ENCODE measurements around the gene STARD10.
A peak's percentile ranks its signal among the peaks of the same experiment; 100 is the strongest.
"Not testable (repeated sequence)": the region's sequence is repeated elsewhere in the genome, so short reads cannot be mapped to it uniquely, and the experiment has no call there.

The STARD10 gene

DNA sequence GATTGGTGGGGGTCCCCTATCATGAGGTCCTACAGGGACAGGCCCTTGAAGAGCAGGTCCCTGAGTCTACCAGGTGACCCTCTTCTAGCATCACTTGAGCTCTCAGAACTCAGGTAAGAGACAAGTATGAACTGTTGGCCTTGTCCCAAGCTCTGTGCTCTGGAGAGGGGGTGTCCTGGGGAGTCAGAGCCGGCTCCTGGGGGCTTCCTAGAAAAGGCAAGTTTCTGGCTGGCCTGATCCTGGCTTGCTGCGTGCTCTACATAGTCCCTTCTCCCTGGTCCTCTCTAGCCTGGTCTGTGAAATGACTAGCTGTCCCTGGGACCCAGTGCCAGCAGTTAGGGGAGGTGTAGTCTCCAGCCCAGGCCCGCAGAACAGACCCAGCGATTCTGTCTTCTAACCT is 31.8 kb upstream of the STARD10 start:
- no peak for DNase-seq

DNA sequence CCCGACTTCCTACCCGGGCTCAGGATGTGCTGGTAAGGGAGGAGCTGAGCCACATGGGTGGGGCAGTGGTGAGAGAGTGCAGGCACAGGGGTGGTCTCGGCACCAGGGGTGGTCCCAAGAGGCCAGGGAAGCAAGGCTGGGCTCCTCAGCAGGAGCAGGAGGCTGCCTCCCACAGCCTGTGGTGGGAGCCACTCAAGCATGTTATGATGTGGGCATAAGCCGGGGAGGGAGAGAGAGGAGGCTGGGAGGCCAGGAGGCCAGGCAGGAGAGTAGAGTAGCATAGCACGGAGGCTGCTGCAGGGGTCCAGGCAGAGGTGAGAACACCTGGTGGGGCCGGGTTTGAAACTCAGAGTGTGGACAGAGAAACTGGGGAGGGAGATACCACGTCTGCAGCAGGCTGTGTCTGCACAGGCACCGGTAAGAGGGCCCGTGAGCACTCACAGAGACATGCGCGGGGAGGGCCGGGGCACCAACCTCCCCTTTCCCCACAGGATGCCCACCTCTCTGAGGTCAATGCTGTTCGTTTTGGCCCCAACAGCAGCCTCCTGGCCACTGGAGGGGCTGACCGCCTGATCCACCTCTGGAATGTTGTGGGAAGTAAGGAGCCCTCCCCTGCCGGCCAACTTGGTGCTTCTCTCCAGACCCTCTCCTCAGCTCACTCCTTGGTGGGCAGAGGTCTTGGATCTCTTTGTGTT is 31.1 kb upstream of the STARD10 start:
- DNase-seq: no peak

DNA sequence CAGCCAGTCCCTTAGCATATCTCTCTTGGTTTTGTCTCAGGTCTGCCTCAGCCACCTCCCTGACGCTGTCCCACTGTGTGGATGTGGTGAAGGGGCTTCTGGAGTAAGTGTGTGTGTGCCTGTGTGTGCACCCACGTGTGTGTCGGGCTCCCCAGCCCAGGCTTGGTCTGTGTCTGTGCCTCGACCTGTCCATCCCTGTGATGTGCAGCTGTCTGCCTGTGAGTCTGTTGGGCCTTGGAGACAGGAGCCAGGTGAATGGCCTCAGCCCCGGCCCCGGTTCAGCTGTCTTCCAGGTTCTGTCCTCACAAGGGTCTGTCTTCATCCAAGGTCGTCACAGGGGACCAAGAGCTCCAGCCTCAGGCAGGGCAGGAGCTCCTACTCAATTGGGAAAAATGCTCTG is 30.2 kb upstream of the STARD10 start:
- DNase-seq: no peak

DNA sequence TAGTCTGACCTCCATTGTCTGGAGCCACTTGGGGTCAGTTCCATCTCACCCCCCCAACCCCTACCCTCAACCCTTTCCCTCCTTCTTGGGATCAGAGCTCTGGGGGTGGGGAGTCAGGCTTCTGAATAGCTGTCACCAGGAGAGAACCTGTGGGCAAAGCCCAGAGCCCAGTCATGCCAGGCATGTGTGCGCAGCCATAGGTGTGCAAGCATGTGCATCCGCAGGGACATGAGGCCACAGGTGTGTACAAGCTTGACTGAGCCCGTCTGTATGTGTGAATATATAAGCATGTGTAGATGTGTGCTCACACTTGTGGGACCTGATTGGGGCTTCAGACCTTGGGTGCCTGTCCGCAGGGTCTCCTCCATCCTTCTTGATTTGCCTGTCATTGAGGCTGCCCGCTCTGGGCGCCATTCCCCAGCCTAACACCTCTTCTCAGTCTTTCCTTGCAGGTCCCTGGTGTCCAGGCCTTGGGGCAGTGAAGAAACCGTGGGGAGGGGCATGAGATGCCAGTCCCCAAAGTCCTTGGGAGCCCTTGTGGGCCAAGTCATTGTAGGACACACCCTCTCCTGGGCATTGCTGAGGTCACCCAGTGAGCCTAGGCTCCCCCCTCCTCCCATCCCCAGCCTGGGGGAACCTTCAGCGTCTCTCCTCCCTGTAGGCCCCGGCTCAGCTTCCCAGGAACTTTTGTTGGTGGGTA is 29.4 kb upstream of the STARD10 start:
- no peak for DNase-seq

DNA sequence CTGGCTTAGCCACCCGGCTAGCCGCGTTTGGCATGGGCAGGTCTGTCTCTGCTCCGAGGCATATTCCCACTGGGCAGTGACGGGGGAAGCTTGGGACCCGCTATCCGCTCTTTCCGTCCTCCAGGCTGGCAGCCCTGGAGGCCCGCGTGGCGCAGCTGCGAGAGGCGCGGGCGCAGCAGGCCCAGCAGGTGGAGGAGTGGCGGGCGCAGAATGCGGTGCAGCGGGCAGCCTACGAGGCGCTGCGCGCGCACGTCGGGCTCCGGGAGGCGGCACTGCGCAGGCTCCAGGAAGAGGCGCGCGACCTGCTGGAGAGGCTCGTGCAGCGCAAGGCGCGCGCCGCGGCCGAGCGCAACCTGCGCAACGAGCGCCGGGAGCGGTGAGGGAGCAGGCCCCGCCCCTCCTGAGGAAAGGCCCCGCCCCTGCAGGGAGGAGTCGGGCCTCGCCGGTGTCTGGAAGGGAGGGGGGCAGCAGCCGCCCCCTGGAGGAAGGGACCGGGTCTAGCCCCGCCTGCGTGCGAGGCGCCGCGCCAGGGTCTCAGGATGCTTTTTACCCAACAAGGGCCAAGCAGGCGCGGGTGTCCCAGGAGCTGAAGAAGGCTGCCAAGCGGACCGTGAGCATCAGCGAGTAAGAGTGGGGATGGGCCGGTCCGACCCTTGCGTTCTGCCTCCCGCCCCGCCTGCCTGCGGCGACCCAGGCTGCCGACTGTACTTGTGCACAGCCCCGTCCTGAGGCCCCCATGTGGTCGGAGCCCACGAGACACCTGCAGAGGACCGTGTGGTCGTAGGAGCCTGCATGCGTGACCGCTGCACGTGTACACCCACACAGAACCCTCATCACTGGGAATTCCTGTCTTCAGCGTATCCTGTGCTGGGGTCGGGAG is 28.3 kb upstream of the STARD10 start:
- peak; percentile 88 for DNase-seq

DNA sequence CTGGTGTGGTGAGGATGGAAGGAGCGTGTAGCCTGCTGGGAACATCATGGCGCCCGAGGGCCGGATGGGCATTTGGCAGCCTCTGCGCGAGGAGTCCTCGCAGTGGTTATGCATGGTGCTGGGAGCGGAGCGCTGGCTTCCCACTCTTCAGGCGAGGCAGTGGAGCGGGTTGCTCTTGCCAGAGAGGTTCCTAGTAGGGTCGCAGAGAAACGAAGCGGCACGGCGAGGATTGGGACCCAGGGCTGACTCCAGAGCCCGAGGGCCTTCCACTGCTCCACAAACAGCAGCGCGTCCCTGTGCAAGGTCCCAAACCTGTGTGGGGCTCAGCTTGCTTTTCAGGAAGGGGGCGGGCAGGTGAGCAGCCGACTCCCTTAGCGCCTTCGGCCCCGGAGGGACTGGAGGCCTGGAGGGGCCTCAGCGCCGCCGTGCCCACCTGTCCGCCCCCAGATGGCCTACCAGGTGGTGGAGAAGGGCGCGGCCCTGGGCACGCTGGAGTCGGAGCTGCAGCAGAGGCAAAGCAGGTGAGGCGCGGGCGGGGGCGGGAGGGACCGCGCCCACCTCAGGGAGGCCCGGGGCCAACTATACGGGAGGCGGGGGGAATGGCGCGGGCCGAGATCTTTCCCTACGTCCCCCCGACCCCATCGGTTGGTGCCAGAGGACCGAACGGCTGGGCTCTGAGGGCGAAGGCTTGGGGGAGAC is 27.5 kb upstream of the STARD10 start:
- DNase-seq: no peak

DNA sequence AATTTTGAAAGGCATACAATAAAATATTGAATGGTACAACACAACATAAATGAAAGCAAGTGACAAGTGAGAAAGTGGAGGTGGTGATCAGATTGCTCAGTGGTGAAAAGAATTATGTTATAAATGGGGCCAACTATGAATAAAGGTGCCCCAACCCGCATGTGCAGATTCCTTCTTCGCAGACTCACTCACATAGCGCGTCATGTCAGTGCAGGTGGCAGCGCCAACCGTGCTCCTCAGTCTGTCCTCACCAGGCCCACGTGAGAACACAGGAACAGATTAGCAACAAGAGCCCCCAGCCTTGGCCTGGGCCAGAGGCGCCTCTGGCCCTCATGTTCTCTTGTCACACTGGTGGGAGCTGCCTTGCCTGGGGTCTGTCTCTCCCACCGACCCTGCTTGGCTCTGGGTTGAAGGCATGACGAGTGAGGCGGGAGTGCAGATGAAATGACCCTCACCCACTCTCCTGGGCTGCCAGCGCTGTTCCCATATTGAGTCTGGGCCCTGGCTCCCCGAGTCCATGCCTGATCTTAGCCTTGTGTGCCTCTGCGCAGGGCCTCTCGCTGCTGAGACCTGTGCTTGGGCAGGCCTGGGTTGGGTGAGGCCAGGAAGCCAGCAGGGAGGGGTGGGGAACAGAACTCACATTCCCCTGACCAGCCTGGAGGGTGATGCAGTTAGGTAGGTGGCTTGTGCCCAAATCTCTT is 26.7 kb upstream of the STARD10 start:
- DNase-seq: no peak

DNA sequence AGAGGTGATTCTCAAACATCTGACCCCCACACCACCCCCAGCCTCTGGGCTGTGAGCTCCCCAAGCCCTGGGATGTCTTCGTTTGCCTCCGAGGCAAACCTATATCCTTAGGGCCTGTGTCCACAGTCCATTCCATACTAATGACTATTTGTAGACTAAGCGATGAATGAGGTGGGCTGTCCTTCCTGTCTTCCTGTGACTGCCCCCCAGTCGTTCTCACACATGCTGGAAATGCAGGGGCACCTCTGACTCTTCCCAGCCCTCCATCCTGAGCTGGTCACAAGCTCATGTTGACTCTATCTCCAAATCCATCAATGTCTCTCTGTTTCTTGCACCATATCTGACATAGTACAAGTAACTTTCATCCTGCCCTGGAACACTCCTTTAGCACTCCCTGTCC is 25.1 kb upstream of the STARD10 start:
- DNase-seq: no peak

DNA sequence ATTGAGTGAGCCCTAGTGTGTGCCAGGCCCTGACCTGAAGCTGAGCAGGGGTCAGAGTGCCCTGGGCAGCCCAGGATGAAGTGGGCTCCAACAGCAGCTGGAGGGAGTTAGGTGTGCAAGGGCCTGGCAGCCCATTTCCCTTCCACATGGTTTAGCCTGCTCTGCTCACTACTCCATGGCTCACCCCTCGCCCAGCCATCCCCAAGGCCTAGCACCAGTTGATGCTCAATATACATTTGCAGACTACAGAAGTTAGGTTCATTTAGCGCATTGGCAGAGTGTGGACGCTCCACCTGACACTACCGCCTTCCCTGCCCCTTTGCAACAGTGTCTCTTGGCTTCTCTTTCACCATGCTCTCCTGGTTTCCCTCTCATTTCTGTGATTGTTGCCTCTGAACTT is 24.1 kb upstream of the STARD10 start:
- no peak for DNase-seq

DNA sequence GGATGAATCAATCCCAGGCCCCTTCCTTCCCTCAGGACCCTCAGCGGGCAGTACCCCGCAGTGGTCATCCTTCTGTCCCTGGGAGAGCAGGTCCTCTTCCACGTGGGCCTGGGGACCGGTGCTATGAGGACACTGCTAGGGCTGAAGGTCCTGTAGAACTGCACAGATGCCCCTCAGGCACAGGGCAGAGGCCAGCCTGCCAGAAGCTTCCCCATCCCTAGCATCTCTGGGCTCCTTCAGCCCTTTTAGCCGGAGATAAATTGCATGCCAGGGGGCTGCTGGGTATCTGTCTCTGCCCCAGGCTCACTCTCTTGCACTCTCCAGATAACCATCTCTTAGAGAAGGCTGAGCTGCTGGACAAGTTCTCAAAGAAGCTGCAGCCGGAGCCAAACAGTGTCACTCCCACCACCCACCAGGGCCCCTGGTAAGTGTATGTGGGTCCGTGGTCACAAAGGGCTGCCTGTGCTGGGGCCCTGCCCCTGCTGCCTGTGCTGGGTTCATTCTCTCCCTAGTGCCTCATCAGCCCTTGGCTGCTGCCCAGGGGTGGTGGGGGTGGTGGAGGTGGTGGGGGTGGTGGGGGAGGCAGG is 22.6 kb upstream of the STARD10 start:
- DNase-seq: no peak

DNA sequence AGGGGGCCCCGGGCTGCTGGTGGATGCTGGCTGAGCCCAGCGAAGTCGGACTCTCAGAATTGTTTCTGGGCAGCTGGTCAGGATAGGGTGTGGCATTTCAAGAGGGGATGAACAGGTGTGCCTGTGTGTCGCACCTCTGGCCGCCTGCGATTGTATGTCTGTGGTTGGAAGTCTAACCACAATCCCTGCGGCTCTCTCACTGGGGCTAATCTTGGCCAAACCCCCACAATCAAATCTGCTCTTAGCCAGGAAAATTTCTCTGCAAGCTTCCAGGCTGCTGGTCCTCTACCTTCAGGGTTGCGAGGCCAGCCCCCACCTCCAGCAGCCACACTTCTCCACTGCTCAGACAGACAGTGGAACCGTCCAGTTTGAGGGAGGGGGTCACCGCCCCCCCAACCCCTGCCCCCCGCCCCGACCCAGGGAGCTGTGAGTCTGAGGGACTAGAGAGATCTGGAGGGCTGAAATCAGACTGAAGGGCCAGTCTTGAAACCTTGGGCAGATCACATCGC is 21.3 kb upstream of the STARD10 start:
- no peak for DNase-seq

DNA sequence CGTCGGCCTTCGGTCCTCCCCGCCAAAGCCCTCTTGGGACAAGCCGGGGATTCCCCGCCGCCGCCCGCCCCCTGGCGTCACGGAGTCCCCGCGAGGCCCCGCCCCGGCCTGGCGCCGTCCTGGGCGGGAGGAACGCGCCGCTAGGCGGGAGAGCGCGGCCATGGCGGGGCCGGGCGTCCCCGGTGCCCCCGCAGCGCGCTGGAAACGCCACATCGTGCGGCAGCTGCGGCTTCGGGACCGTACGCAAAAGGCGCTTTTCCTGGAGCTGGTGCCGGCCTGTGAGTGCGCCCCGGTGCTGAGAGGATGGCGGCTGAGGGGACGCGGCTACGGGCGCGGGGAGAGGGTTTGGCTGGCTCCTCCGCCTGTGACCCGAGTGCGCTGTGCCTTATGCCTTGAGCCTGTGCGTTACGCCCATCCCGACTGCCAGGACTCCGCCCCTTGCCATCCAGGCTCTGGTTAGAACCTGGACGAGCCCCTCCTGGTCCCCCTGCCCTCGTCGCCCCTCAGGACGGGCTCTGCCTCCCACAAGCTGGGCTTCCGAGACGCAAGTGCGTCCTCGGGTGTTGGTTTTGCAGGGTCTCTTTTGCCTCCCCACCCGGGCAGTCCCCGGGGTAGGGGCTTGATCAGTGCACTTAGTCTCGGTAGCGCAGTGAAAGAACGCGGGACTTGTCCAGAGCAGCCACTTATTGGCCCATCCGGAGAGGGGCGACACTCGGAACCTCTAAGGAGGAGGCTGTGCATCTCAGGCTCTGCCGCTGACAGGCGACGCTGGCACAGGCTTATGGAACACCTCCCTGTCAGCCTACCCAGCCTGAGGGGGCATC is 20.7 kb upstream of the STARD10 start, which contains the start of gene ATG16L2:
Gene ATG16L2 (plus strand): TSS at position 126 of the 824 bp plus-strand sequence. CDS start 35 bp downstream, at position 161.
- DNase-seq: peak; percentile 87

DNA sequence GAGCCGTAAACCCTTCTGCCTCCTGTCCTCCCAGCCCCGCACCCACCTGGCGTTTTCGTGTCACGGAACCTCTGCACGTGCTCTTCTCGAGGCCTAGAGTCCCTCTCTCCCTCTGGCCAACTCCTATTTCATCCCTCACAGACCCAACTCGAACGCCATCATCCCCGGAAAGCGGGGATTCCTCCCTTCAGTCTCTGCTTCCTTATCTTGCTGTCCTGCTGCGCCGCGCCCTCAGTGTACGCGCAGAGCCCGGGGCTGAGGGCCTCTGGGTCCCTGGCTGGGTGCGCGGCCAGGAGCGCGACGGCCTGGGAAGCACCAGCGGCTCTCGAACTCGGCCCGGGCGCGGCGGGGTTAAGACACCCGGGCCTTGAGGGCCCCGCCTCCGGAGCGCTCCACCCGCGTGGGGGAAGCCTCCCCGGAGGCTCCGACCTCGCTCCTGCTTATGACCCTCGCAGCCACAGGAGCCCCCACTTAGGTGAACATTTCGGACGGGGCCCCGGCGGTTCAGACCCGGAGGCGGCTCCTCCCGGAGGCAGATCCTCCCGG is 20.0 kb upstream of the STARD10 start:
- DNase-seq: no peak

DNA sequence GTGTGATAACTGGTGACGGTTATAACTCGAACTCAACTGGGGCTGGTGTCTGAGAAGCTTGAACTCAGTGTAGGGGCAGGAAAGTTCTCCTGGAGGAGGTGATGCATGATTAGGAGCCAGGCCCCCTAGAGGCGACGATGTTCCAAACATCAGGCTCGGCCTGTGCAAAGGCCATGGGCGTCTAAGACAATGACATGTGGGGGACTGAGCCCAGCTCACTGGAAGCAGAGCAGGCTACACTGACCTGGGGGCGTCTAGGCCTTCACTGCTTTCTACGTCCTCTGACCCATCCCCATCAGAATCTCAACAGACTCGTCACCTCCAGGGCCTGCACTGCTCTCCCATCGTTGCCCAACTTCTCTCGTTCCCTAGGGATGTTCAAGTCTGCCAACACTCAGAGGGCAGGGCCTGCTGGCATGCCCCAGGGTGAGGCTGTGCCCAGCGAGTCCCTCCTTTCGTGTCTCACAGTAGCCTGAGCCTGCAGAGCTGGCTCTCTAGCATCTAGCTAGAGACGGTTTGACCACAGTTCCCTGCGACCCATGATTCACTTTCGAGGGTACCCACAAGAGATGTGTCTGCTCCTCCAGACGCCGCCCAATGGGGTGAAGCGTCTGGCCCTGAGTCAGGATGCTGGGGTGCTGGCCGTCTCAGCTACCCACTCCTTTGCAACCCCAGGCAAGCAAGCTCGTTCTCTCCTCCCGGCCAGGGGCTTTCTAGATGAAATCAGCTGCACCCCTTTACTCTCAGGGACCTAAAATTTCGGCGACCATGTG is 19.3 kb upstream of the STARD10 start:
- DNase-seq: peak; percentile 52

DNA sequence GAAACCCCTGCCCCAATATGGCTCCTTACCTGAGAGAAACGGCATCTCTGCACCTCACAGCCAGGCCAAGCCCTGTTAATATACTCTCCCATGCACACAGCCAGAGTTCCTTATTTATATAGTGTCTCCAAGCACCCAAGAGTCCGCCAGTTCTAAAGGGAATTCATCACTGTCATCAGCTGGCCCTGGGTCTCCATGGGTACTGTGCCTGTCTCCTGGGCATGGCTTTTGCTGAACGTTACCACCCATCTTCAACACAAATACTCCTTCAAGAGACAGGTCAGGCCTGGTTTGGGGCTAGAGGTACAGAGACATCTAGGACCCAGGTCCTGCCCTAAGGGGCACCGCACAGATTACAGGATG is 18.7 kb upstream of the STARD10 start:
- DNase-seq: no peak

DNA sequence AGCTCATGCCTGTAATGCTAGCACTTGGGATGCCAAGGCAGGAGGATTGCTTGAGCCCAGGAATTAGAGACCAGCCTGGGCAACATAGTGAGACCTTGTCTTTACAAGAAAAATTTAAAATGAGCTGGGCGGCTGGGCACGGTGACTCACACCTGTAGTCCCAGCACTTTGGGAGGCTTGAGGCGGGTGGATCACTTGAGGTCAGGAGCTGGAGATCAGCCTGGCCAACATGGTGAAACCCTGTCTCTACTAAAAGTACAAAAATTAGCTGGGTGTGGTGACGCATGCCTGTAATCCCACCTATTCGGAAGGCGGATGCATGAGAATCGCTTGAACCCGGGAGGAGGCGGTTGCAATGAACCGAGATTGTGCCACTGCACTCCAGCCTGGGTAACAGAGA is 17.8 kb upstream of the STARD10 start:
- not testable (repeated sequence) for DNase-seq

DNA sequence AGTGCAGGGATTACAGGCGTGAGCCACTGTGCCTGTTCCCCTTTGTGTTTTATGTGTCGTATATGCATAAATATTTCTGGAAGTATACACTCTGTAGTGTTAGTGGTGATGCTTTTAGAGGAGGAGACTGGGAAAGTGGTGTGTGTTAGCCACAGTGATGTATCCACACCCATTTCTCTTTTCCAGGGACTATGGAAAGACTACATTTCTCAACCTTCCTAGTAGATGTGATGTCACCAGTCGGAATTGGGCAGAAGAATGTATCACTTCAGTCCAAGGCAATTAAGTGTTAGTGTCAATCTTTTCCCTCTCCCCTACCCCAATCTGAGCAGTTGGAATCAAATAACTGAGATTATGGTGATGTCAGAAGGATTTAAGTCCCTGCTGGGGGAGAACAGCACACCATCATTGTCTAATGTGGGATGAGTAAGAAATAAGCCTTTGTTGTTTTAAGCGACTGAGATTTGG is 14.5 kb upstream of the STARD10 start:
- no peak for DNase-seq

DNA sequence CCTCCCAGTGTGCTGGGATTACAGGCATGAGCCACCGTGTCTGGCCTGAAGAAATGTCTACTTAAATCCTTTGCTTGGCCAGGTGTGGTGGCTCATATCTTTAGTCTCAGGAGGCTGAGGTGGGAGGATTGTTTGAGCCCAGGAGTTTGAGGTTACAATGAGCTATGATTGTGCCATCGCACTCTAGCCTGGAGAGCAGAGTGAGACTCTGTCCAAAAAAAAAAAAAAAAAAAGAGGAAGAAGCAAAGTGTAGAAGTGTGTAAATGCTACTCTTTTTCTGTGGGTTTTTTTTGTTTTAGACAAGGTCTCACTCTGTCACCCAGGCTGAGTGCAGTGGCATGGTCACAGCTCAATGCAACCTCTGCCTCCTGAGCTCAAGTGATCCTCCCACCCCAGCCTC is 13.9 kb upstream of the STARD10 start:
- no peak for DNase-seq

DNA sequence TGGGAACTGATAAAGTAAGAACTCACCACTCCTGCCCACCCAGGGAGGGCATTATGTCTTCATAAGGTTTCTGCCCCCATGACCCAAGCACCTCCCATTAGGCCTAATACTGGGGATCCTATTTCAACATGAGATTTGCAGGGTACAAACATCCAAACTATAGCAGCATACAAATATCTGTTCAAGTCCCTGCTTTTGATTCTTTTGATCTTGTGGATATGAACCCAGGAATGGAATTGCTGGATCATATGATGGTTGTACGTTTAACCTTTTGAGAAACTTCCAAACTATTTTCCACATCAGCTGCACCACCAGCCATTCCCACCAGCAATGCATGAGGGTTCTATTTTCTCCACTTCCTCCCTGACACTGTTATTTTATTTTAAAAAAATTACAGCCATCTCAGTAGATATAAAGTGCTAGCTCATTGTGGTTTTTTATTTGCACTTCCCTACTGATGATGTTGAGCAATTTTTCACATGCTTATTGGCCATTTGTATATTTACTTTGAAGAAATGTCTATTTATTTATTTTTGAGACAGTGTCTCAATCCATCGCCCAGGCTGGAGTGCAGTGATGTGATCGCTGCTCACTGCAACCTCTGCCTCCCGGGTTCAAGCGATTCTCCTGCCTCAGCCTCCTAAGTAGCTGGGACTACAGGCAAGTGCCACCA is 13.3 kb upstream of the STARD10 start:
- DNase-seq: no peak

All from activated effector memory CD4-positive, alpha-beta T cell treated with Interleukin-2 at 50 U/mL for 16 hours (primary cell).